Stimulated activated naive CD8-positive, alpha-beta T cell treated with anti-CD3 and anti-CD28 coated beads, Interleukin-15, Interleukin-2, amounts not matched to agents 100 ng/mL and 50 ng/mL, for 24 hours (primary cell): Measurements from ENCODE around the gene LDB1.

ENCODE experiments used
- H3K27ac Mint-ChIP-seq: one replicate; pipeline ENCODE4 v1.8.0; 2021; ENCODE audit warnings: mild to moderate bottlenecking, mixed read lengths
- H3K27me3 Mint-ChIP-seq: one replicate; pipeline ENCODE4 v1.8.0; 2021; ENCODE audit warnings: mixed read lengths
- H3K36me3 Mint-ChIP-seq: one replicate; pipeline ENCODE4 v1.8.0; 2021; ENCODE audit warnings: low read depth, mixed read lengths
- H3K4me1 Mint-ChIP-seq: one replicate; pipeline ENCODE4 v1.8.0; 2021; ENCODE audit warnings: low read depth, mixed read lengths
- H3K4me3 Mint-ChIP-seq: one replicate; pipeline ENCODE4 v1.8.0; 2021; ENCODE audit warnings: mild to moderate bottlenecking, mixed read lengths
- H3K9me3 Mint-ChIP-seq: one replicate; pipeline ENCODE4 v1.8.0; 2021; ENCODE audit warnings: mixed read lengths

Gene LDB1

DNA sequence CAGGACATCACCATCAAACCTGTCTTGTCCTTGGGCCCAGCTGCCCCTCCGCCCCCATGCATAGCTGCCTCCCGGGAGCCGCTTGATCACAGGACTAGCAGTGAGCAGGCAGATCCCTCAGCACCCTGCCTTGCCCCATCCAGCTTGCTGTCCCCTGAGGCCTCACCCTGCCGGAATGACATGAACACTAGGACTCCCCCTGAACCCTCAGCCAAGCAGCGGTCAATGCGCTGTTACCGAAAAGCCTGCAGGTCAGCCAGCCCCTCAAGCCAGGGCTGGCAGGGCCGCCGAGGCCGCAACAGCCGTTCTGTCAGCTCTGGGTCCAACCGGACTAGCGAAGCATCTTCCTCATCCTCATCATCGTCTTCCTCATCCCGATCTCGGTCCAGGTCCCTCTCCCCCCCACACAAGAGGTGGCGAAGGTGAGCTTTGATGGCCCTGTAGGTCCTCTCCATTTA, 26.8 kb upstream of the LDB1 start:
- Mint-ChIP-seq H3K36me3 (peaks cover 80% of the 10 kb centered on the region), H3K27ac (no peak overlapping the region), H3K4me1 (peaks cover 13% of the 10 kb centered on the region), H3K27me3 (no peaks in the 10 kb centered on the region), H3K4me3 (no peak overlapping the region), H3K9me3 (no peaks in the 10 kb centered on the region)

DNA sequence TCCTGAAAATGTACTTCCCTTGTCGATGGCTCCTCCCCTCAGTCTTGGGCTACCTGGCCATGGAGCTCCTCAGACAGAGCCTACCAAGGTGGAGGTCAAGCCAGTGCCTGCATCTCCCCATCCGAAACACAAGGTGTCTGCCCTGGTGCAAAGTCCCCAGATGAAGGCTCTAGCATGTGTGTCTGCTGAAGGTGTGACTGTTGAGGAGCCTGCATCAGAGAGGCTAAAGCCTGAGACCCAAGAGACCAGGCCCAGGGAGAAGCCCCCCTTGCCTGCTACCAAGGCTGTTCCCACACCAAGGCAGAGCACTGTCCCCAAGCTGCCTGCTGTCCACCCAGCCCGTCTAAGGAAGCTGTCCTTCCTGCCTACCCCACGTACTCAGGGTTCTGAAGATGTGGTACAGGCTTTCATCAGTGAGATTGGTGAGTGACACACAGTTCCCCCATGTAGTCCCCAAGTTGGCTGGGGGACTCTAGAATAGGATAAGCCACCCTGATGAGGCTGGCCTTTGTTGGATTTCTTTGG, 21.5 kb upstream of the LDB1 start:
- Mint-ChIP-seq H3K4me3 (no peak overlapping the region), H3K36me3 (peaks cover 89% of the 10 kb centered on the region), H3K9me3 (no peaks in the 10 kb centered on the region), H3K27me3 (no peaks in the 10 kb centered on the region), H3K27ac (peak overlapping the region; percentile 45), H3K4me1 (peaks cover 8% of the 10 kb centered on the region)

DNA sequence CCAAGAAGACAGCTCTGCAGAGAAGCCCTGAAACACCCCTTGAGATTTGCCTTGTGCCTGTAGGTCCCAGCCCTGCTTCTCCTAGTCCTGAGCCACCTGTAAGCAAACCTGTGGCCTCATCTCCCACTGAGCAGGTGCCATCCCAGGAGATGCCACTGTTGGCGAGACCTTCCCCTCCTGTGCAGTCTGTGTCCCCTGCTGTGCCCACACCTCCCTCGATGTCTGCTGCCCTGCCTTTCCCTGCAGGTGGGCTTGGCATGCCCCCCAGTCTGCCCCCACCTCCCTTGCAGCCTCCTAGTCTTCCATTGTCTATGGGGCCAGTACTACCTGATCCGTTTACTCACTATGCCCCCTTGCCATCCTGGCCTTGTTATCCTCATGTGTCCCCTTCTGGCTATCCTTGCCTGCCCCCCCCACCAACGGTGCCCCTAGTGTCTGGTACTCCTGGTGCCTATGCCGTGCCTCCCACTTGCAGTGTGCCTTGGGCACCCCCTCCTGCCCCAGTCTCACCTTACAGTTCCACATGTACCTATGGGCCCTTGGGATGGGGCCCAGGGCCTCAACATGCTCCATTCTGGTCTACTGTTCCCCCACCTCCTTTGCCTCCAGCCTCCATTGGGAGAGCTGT, 20.9 kb upstream of the LDB1 start:
- Mint-ChIP-seq H3K4me1 (peaks cover 12% of the 10 kb centered on the region), H3K4me3 (no peak overlapping the region), H3K9me3 (no peaks in the 10 kb centered on the region), H3K36me3 (peaks cover 86% of the 10 kb centered on the region), H3K27ac (peak overlapping the region; percentile 45), H3K27me3 (no peaks in the 10 kb centered on the region)

DNA sequence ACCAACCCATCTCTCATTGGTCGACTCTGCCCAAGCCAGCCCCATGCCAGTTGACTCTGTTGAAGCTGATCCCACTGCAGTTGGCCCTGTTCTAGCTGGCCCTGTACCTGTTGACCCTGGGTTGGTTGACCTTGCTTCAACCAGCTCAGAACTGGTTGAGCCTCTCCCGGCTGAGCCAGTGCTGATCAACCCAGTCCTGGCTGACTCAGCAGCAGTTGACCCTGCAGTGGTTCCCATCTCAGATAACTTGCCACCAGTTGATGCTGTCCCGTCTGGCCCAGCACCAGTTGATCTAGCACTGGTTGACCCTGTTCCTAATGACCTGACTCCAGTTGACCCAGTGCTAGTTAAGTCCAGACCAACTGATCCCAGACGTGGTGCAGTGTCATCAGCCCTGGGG, 20.1 kb upstream of the LDB1 start:
- Mint-ChIP-seq H3K4me3 (no peak overlapping the region), H3K4me1 (peaks cover 20% of the 10 kb centered on the region), H3K27ac (no peak overlapping the region), H3K27me3 (no peaks in the 10 kb centered on the region), H3K9me3 (no peaks in the 10 kb centered on the region), H3K36me3 (peaks cover 87% of the 10 kb centered on the region)

DNA sequence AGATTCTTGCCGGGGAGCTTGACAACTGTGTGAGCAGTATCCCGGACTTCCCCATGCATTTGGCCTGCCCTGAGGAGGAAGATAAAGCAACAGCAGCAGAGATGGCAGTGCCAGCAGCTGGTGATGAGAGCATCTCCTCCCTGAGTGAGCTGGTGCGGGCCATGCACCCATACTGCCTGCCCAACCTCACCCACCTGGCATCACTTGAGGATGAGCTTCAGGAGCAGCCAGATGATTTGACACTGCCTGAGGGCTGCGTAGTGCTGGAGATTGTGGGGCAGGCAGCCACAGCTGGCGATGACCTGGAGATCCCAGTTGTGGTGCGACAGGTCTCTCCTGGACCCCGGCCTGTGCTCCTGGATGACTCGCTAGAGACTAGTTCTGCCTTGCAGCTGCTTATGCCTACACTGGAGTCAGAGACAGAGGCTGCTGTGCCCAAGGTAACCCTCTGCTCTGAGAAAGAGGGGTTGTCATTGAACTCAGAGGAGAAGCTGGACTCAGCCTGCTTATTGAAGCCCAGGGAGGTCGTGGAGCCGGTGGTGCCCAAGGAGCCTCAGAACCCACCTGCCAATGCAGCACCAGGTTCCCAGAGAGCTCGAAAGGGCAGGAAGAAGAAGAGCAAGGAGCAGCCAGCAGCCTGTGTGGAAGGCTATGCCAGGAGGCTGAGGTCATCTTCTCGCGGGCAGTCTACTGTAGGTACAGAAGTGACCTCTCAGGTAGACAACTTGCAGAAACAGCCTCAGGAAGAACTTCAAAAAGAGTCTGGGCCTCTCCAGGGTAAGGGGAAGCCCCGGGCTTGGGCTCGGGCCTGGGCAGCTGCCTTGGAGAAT, 19.3 kb upstream of the LDB1 start:
- no peak overlapping the region for H3K27ac Mint-ChIP-seq
- H3K4me3 Mint-ChIP-seq = no peak overlapping the region
- peaks cover 27% of the 10 kb centered on the region for H3K4me1 Mint-ChIP-seq

DNA sequence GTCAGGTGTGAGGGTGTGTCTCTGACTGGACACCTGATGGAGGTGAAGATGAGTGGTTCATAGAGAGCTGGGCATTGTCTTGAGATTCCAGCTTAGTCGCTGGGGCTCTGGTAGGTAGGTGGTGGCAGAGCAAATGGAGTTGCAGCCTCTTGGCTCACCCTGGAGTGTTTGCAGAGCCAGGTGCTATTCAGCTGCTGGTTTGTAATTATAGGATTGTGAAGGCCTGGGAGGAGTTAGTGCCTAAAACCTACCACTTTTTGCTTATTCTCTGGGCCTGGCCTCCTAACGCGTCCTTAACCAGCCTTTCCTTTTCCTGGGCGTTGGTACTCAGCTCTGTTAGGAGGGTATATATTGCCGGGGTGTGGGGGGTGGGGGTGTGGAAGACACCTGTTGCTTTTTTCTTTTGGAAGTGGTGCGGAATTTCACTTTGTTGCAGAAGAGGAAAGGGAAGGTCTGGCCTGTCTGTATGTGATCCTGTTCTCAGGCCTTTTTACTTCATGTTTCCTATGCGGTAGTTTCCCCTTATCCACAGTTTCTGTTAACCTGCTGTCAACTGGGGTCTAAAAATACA, 15.9 kb upstream of the LDB1 start:
- peaks cover 43% of the 10 kb centered on the region for H3K4me1 Mint-ChIP-seq
- no peaks in the 10 kb centered on the region for H3K27me3 Mint-ChIP-seq
- peak overlapping the region; percentile 90 for H3K27ac Mint-ChIP-seq
- H3K4me3 Mint-ChIP-seq = peak overlapping the region; percentile 100
- H3K36me3 Mint-ChIP-seq = peaks cover 71% of the 10 kb centered on the region
- H3K9me3 Mint-ChIP-seq = no peaks in the 10 kb centered on the region

More for the DNA sequence above, 19.3 kb upstream of the LDB1 start:
- Mint-ChIP-seq H3K27me3 (no peaks in the 10 kb centered on the region), H3K36me3 (peaks cover 88% of the 10 kb centered on the region), H3K9me3 (no peaks in the 10 kb centered on the region)

DNA sequence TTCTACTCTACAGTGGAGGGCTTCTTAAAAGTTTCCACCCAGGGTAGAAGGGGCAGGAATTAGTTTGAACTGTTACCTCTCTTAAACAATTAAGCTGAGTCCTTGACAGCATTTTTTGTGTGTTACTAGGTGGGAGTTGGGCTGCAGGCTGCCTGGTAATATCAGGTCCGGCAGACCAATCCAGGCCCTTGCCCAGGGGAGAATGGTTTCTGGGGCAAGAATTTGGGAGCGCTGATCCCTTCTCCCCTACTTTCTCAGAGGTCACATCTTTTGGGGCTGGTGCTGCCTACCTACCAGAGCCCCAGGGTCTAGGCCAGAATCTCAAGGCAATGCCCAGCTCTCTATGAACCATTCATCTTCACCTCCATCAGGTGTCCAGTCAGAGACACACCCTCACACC, 14.2 kb upstream of the LDB1 start:
- no peaks in the 10 kb centered on the region for H3K27me3 Mint-ChIP-seq
- H3K9me3 Mint-ChIP-seq = no peaks in the 10 kb centered on the region
- peaks cover 56% of the 10 kb centered on the region for H3K36me3 Mint-ChIP-seq
- H3K4me3 Mint-ChIP-seq = peak overlapping the region; percentile 100
- peaks cover 43% of the 10 kb centered on the region for H3K4me1 Mint-ChIP-seq
- H3K27ac Mint-ChIP-seq = peak overlapping the region; percentile 100

DNA sequence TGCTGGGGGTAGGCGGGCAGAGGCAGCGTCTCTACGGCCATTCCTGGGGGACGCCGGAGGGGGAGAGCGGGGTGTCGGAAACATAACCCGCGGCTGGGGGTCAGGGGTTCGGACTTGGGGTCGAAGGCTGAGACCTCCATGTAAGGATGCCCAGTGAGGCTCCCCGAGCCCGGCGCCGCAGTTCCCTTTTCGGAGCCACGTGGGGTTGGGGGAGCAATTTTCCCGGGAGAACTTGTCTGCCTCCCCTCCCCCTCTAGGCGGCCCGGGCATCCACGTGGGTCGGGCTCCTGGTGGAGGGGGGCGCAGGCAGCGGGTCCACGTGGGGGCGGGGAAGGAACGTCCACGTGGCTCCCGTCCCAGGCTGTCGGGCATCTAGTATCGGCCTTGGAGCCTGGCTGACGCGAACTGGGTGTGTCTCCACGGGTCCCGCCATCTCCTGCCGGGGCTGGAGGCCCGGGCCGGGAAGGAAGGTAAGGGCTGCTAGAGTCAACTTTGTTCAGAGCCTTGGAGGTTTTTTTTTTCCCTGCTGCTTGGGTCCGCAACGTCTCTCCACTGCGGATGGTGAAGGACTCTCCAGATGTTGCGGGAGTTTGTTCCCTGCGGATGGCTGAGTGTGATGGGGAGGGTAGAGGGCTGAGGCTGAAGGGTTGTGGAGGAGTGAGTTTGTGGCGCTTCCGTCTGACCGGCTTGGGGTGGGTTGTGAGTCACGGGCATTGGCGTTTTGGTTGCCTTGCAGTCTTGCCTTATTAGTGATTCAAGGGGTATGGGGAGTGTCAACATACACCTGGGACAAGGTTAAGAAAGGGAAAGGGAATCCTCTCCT, 13.4 kb upstream of the LDB1 start:
- peaks cover 48% of the 10 kb centered on the region for H3K36me3 Mint-ChIP-seq

DNA sequence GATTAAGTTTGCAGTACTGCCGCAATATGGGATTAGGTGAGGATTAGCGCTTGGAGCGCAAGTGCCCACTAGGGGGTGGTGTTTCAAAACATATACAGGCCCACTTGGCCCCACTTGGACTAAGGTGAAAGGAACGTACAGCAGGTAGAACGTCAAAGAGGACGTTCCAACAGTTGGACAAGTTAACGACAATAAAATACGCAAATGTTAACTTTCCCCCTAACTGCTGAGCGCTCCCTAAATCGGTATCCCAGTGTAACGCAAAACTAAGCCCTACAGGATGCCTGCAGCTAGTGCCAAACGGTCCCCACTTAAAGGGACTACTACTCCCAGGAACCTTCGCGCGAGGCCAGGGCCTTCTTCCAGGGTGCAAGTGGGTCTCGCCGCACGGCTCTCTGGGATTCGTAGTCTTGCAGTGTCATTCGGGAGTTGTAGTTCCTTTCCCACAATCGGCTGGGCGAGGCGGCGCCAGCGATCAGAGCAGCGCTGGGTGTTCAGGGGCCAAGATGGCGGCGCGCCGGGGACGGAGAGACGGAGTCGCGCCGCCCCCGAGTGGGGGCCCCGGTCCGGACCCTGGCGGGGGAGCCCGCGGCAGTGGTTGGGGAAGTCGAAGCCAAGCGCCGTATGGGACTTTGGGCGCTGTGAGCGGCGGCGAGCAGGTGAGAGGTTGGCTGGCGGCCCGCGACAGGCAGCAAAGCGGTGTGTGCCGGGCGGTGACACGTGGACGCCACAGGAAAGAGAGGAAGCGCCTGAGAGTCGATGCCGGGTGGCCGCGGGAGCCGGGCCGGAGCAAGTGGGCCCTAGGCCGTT, 12.6 kb upstream of the LDB1 start, which contains the start of gene PPRC1:
Gene PPRC1, plus strand, starts transcription at position 478 of the 810 bp plus-strand sequence. Its CDS starts 29 bp downstream, at position 507.
- no peaks in the 10 kb centered on the region for H3K9me3 Mint-ChIP-seq
- H3K4me3 Mint-ChIP-seq = peak within 1 kb of the TSS; percentile 100
- H3K27me3 Mint-ChIP-seq = no peaks in the 10 kb centered on the region
- peaks cover 43% of the 10 kb centered on the region for H3K4me1 Mint-ChIP-seq
- H3K36me3 Mint-ChIP-seq = peaks cover 40% of the 10 kb centered on the region
- peak within 1 kb of the TSS; percentile 100 for H3K27ac Mint-ChIP-seq

More for the DNA sequence above, 13.4 kb upstream of the LDB1 start:
- Mint-ChIP-seq H3K27ac (peak overlapping the region; percentile 100), H3K4me3 (peak overlapping the region; percentile 100), H3K27me3 (no peaks in the 10 kb centered on the region), H3K4me1 (peaks cover 43% of the 10 kb centered on the region), H3K9me3 (no peaks in the 10 kb centered on the region)

DNA sequence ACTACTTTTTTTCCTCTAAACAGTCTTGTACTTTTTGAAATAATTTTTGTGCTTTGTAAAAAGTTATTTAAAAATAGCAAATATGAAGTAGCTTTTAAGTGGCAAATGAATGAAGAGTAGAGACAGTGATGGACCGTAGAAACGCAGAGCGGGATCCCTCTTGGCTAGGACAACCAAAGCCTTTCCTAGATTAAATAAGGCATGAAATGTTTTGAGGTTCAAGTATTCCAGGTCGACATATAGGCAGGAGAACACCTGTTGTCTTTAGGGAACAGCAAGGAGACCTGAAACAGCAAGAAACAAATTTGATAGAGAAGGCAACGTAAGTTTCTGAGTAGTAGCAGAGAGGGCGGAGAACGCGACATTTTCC, 12.0 kb upstream of the LDB1 start:
- Mint-ChIP-seq H3K4me1 (peaks cover 39% of the 10 kb centered on the region), H3K9me3 (no peaks in the 10 kb centered on the region), H3K27me3 (no peaks in the 10 kb centered on the region), H3K27ac (peak overlapping the region; percentile 100), H3K36me3 (peaks cover 34% of the 10 kb centered on the region), H3K4me3 (peak overlapping the region; percentile 100)

DNA sequence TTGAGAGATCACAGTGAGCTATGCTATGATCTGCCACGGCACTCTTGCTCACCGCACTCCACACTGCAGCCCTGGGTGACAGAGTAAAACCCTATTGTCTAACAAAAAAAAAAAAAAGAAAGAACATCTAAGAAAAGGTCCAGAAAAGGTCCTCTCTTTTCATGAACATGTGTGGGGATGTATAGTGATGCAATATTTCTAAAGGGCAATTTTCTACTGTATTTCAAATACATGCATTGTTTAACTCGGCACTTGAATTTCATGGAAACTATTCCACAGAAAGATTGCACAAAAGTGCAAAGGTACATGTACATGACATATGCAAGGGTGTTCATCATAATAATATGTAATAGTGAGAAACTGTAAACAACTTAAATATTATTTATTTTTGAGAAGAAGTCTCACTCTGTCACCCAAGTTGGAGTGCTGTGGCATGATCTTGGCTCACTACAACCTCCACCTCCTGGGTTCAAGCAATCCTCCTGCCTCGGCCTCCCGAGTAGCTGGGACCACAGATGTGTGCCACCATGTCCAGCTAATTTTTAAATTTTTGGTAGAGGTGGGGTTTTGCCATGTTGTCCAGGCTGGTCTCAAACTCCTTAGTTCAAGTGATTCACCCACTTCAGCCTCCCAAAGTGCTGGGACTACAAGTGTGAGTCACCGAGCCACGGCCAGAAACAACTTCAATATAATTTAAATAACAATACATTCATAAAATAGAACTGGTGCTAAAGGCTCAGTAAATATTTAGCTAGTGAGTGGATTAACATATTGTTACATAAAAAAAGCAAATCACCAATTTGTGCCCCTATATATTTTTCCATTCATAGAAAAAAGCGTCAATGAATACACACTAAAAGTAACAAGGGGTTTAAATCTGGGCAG, 11.4 kb upstream of the LDB1 start:
- Mint-ChIP-seq H3K9me3 (no peaks in the 10 kb centered on the region), H3K27me3 (no peaks in the 10 kb centered on the region), H3K4me3 (no peak overlapping the region), H3K4me1 (peaks cover 35% of the 10 kb centered on the region), H3K27ac (no peak overlapping the region), H3K36me3 (peaks cover 29% of the 10 kb centered on the region)

DNA sequence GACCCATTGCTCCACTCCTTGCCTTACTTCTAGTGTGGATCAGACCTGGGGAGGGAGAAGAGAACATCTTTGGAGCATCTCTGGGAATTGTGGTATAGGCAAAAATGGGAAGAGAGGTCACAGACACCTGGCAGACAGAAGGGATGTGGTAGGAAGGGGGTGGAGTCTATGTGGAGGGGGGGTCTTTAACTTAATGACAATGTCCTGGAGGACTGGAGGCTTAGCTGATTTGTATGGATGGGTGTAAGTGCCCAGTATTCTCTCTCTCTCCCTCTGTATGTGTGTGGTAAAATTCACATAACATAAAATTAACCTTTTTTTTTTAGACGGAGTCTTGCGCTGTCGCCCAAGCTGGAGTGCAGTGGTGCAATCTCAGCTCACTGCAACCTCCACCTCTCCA, 3.1 kb upstream of the LDB1 start:
- no peaks in the 10 kb centered on the region for H3K27me3 Mint-ChIP-seq
- H3K4me3 Mint-ChIP-seq = no peak overlapping the region
- H3K36me3 Mint-ChIP-seq = no peaks in the 10 kb centered on the region
- H3K9me3 Mint-ChIP-seq = no peaks in the 10 kb centered on the region
- H3K4me1 Mint-ChIP-seq = peaks cover 22% of the 10 kb centered on the region
- no peak overlapping the region for H3K27ac Mint-ChIP-seq

DNA sequence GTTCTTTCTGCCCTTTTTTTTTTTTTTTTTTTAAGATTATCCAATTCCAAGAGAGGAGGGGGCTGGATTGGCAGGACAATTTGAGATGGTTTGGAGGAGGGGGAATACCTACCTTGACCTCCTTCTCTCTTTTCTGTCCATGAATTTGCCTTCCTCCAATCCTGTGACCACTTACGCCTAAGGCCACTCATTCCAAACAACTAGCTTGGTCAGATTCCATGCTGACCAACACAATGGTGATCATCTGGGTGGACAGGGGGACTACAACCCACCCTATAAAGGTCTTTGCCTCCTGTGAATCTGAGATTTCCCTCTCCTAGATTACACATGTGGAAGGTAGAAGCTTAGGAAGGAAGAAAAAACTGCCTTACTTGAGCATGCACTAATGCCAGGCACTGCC, 2.3 kb upstream of the LDB1 start:
- no peak overlapping the region for H3K4me3 Mint-ChIP-seq
- no peak overlapping the region for H3K27ac Mint-ChIP-seq
- peaks cover 30% of the 10 kb centered on the region for H3K4me1 Mint-ChIP-seq
- H3K9me3 Mint-ChIP-seq = no peaks in the 10 kb centered on the region
- no peaks in the 10 kb centered on the region for H3K36me3 Mint-ChIP-seq
- no peaks in the 10 kb centered on the region for H3K27me3 Mint-ChIP-seq
